ENCODE measurements around the gene HOXC5.

DNA sequence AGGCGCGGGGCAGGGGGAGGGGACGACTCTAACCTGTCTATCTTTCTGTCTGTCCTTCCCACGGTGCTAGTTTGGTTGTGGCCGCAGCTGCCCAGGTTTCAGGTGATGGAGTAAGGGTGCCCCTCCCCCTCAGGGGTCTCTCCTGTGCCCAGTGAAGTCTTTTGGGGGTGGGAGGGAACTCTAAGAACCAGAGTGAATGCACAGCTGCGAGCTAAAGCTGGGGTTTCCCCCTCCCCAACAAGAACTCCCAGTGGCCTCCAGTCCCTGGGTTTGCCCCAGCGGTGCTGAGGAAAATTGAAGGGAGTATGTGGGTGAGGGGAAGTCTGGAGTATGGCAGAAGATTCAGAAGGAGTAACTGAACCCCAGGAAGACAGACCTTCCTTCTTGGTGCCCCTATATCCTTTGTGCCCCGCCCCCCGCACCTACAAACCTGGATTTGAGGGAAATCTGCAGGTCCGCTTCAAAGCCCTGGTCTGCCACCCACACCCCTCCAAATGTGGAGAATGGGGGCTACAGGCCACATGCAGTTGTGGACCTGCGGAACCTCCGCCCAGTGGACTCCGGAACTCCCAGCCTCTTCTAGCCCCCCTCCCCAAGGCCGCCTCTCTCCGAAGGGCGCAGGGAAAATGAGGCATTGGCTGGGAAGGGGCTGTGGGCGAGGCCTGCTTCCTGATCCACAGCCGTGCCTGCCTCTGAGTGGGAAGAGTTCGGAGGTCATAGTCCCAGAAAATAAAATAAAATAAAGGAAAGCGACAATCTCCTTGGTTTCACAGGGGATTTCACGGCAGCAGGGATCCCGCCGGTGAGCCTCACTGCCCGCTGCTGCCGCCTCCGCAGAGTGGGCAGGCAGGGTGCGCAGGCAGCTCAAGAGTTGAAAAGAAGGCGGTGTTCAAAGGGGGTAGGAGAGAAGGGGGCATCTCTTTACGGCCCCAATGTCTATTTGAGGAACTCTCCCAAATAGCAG lies 36.3 kb upstream of the HOXC5 start:
- TF ChIP-seq, protein P1, sequence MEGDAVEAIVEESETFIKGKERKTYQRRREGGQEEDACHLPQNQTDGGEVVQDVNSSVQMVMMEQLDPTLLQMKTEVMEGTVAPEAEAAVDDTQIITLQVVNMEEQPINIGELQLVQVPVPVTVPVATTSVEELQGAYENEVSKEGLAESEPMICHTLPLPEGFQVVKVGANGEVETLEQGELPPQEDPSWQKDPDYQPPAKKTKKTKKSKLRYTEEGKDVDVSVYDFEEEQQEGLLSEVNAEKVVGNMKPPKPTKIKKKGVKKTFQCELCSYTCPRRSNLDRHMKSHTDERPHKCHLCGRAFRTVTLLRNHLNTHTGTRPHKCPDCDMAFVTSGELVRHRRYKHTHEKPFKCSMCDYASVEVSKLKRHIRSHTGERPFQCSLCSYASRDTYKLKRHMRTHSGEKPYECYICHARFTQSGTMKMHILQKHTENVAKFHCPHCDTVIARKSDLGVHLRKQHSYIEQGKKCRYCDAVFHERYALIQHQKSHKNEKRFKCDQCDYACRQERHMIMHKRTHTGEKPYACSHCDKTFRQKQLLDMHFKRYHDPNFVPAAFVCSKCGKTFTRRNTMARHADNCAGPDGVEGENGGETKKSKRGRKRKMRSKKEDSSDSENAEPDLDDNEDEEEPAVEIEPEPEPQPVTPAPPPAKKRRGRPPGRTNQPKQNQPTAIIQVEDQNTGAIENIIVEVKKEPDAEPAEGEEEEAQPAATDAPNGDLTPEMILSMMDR (IDR thresholded peaks at IDR 0.05; ENCODE audit: low read depth, low read length, missing input control) = no peak
- no peak for TF ChIP-seq JUND (IDR thresholded peaks at IDR 0.05)

Data from liver (tissue), 3 donors.